K562 (cell line): ENCODE results near the gene ZNF804A. TPM values are rescaled to one million over a fixed set of nuclear protein-coding genes. Genes with fewer than 3 reads are reported as not detected.

Source experiments
- ATAC-seq: fragments of 200-7000 bp; cut with Tn5 transposase; 3 replicates; pipeline ENCODE4 v1.9.1; 2020; ENCODE audit warnings: moderate library complexity
- BruUV-seq: library from RNA; stranded (reverse); fragments of 400-500 nt; replicated peaks from 2 replicates; lab custom pipeline; 2021; lab: Mats Ljungman, UMichigan
- CTCF ChIA-PET: fragments of 300-600 bp; formaldehyde crosslinking; extraction: SDS; loops from one replicate; lab custom pipeline; 2021; ENCODE audit warnings: low intra/inter-chr PET ratio; lab: Yijun Ruan, JAX
- POLR2A ChIA-PET: fragments of 300-600, 350-650 bp; sonication (Branson Sonifier 250); formaldehyde crosslinking; extraction: SDS; loops from one replicate; lab custom pipeline; 2021; ENCODE audit warnings: antibody characterized with exemption, inconsistent platforms; lab: Yijun Ruan, JAX
- DNase-seq, 4 experiments: peaks; one replicate each; pipeline versions ENCODE4 v3.0.0 to v3.0.0-alpha.2; 2011 to 2018; ENCODE audit warnings: low spot score in 3 of 4, mixed read lengths in 3 of 4; ENCODE audit errors: extremely low read depth in 1 of 4
- FAIRE-seq: peaks from 2 replicates; lab custom pipeline; 2011; peaks lifted over from hg19 to GRCh38; lab: Jason Lieb, UNC
- H2AFZ ChIP-seq: 2 replicates; pipeline ENCODE4 v1.6.0; 2011; ENCODE audit warnings: low read depth, low read length, control low read depth, inconsistent platforms
- H3K27ac ChIP-seq: fragments of 200-600 bp; 3 replicates; pipeline ENCODE4 v1.8.0; 2011; ENCODE audit warnings: low read depth, mild to moderate bottlenecking, control low read depth, inconsistent platforms, low read length, moderate library complexity, mixed read lengths; ENCODE audit errors: extremely low read depth
- H3K27me3 ChIP-seq, 2 experiments: fragments of 300-600 bp in 1 of 2; 2 replicates in 1 of 2; 3 replicates in 1 of 2; pipeline versions ENCODE4 v1.6.0 to v1.8.0; 2011; ENCODE audit warnings: inconsistent platforms in 2 of 2, low read length in 2 of 2, mild to moderate bottlenecking in 1 of 2, mixed read lengths in 1 of 2, moderate library complexity in 1 of 2; ENCODE audit not compliant: control insufficient read depth in 2 of 2, insufficient read depth in 2 of 2
- H3K36me3 ChIP-seq: fragments of 300-600 bp; 3 replicates; pipeline ENCODE4 v1.8.0; 2011; ENCODE audit warnings: mild to moderate bottlenecking, low read length, inconsistent platforms; ENCODE audit not compliant: control insufficient read depth, insufficient read depth
- H3K4me1 ChIP-seq, 2 experiments: fragments of 200-600 bp in 1 of 2; replicated peaks in 1 of 2; 2 replicates in 1 of 2; 3 replicates in 1 of 2; pipeline versions ENCODE4 v1.5.1 to v1.8.0; 2011; ENCODE audit warnings: inconsistent platforms in 2 of 2, low read length in 2 of 2, mild to moderate bottlenecking in 1 of 2, mixed read lengths in 1 of 2, moderate library complexity in 1 of 2; ENCODE audit not compliant: control insufficient read depth in 2 of 2, insufficient read depth in 2 of 2
- H3K4me2 ChIP-seq: 2 replicates; pipeline ENCODE4 v1.6.1; 2011; ENCODE audit warnings: low read length, control low read depth, inconsistent platforms, mixed read lengths; ENCODE audit not compliant: insufficient read depth
- H3K4me3 ChIP-seq: fragments of 200-600 bp; sonication (generic), shearing (Covaris generic); 2 replicates; pipeline ENCODE4 v1.5.1; 2016; ENCODE audit warnings: control low read depth, inconsistent platforms
- H3K79me2 ChIP-seq: fragments of 200-600 bp; 3 replicates; pipeline ENCODE4 v1.8.0; 2011; ENCODE audit warnings: low read length, inconsistent platforms; ENCODE audit not compliant: control insufficient read depth, insufficient read depth
- H3K9ac ChIP-seq, 2 experiments: 2 replicates each; pipeline versions ENCODE4 v1.6.0 to v1.6.1; 2011; ENCODE audit warnings: low read depth in 2 of 2, low read length in 2 of 2, control low read depth in 1 of 2, inconsistent platforms in 1 of 2, mild to moderate bottlenecking in 1 of 2, mixed read lengths in 1 of 2; ENCODE audit not compliant: insufficient read depth in 1 of 2
- H3K9me1 ChIP-seq: one replicate; pipeline ENCODE4 v1.6.0; 2011; ENCODE audit warnings: inconsistent platforms, mild to moderate bottlenecking, low read length, moderate library complexity; ENCODE audit not compliant: control insufficient read depth, insufficient read depth
- H3K9me3 ChIP-seq: replicated peaks from 2 replicates; pipeline ENCODE4 v1.5.1; 2011; ENCODE audit warnings: low read depth, low read length, inconsistent platforms; ENCODE audit not compliant: control insufficient read depth, insufficient read depth
- H4K20me1 ChIP-seq: replicated peaks from 2 replicates; pipeline ENCODE4 v1.6.1; 2011; ENCODE audit warnings: low read length, inconsistent platforms, mixed read lengths; ENCODE audit not compliant: control insufficient read depth, insufficient read depth
- ARID1B ChIP-seq: fragments of 450-650 bp; IDR thresholded peaks from 2 replicates; pipeline ENCODE4 v1.6.1; 2016; ENCODE audit warnings: antibody characterized with exemption, mild to moderate bottlenecking, inconsistent platforms
- ATF3 ChIP-seq, 2 experiments: fragments of 450-650 bp in 1 of 2; sonication (generic) in 1 of 2; formaldehyde crosslinking in 1 of 2; IDR thresholded peaks in 1 of 2; conservative IDR thresholded peaks in 1 of 2; 2 replicates each; pipeline versions ENCODE4 v1.6.1 to v1.8.1; 2016 to 2023; ENCODE audit warnings: mild to moderate bottlenecking in 2 of 2, moderate library complexity in 2 of 2, inconsistent platforms in 1 of 2, missing genetic modification reagents in 1 of 2
- CEBPB ChIP-seq: fragments of 450-650 bp; IDR thresholded peaks from 2 replicates; pipeline ENCODE4 v1.6.1; 2016; ENCODE audit warnings: missing genetic modification characterization, missing compliant biosample characterization
- CEBPG ChIP-seq, 3 experiments: fragments of 200-800 bp in 1 of 3; sonication (Bioruptor generic) in 1 of 3; sonication (generic) in 1 of 3; formaldehyde crosslinking in 1 of 3; IDR thresholded peaks in 2 of 3; conservative IDR thresholded peaks in 1 of 3; 2 replicates each; pipeline versions ENCODE4 v1.6.1 to v1.8.0; 2016 to 2022; ENCODE audit warnings: missing compliant biosample characterization in 2 of 3, missing genetic modification characterization in 2 of 3, mild to moderate bottlenecking in 1 of 3, missing genetic modification reagents in 1 of 3
- FOXP1 ChIP-seq: sonication (generic); formaldehyde crosslinking; IDR thresholded peaks from 2 replicates; pipeline ENCODE4 v1.8.0; 2022; ENCODE audit warnings: mild to moderate bottlenecking, missing genetic modification reagents
- HMGN3 ChIP-seq: IDR thresholded peaks from 2 replicates; pipeline ENCODE4 v1.6.1; 2011; ENCODE audit warnings: borderline replicate concordance, low read depth, mild to moderate bottlenecking, mixed read lengths, low read length; ENCODE audit not compliant: insufficient read length; ENCODE audit errors: extremely low read depth
- NCOA2 ChIP-seq, 2 experiments: fragments of 450-650 bp; IDR thresholded peaks; 2 replicates each; pipeline ENCODE4 v1.6.1; 2018; ENCODE audit warnings: mild to moderate bottlenecking in 2 of 2, moderate library complexity in 1 of 2; ENCODE audit not compliant: partially characterized antibody in 2 of 2
- POLR2AphosphoS2 ChIP-seq: IDR thresholded peaks from 2 replicates; pipeline ENCODE4 v1.6.1; 2012; ENCODE audit warnings: low read length, improper control_type of control experiment
- PTBP1 ChIP-seq: fragments of 200-400 bp; formaldehyde crosslinking; IDR thresholded peaks from 2 replicates; pipeline ENCODE4 v1.6.1; 2017; ENCODE audit warnings: low read depth, low read length
- RBM17 ChIP-seq: fragments of 200-400 bp; formaldehyde crosslinking; IDR thresholded peaks from 2 replicates; pipeline ENCODE4 v1.6.1; 2017; ENCODE audit warnings: low read depth, mild to moderate bottlenecking, low read length, borderline replicate concordance
- SAFB ChIP-seq: fragments of 200-400 bp; formaldehyde crosslinking; IDR thresholded peaks from 2 replicates; pipeline ENCODE4 v1.6.1; 2017; ENCODE audit warnings: low read depth, low read length, borderline replicate concordance
- ZC3H11A ChIP-seq: IDR thresholded peaks from 2 replicates; pipeline ENCODE4 v1.6.1; 2012; ENCODE audit warnings: low read depth, low read length, improper control_type of control experiment
- ZNF282 ChIP-seq: sonication (generic); formaldehyde crosslinking; IDR thresholded peaks from 2 replicates; pipeline ENCODE4 v1.8.1; 2023; ENCODE audit warnings: missing genetic modification reagents
- WGBS: fragments of 100-300 bp; shearing (Covaris generic); methylation state at CpG from one replicate; pipeline ENCODE4 v1.1.6; 2016; ENCODE audit warnings: low coverage, mixed read lengths; ENCODE audit not compliant: insufficient coverage; ENCODE audit errors: missing lambda C conversion rate; 5-methylcytosine and 5-hydroxymethylcytosine counted together
- in situ Hi-C: fragments of 300-500 bp; cut with MboI; formaldehyde crosslinking; loops from 4 replicates; pipeline ENCODE4 v1.15.0; 2018; ENCODE audit warnings: inconsistent platforms, mixed read lengths
- intact Hi-C: fragments of 100-400 bp; cut with micrococcal nuclease; formaldehyde crosslinking; loops from 2 replicates; pipeline ENCODE4 v1.14.2; 2022
- polyA plus RNA-seq, 8 experiments: library from polyadenylated mRNA; depleted of rRNA in 4 of 8; stranded (reverse) in 5 of 8; unstranded in 3 of 8; fragments of >200 nt; fragmentation: Nextera tagmentation in 2 of 8; fragmentation: Illumina TruSeq in 1 of 8; extraction: Ambion mirVana in 2 of 8; extraction: Trizol in 1 of 8; gene quantifications; 2 replicates each; pipeline versions ENCODE4 v1.2.1 to v1.2.3, GENCODE V29; 2011 to 2014; ENCODE audit warnings: inconsistent platforms in 1 of 8, missing spikeins in 1 of 8
- total RNA-seq, 7 experiments: library from RNA; depleted of rRNA in 6 of 7; stranded (reverse); fragments of >200 nt in 6 of 7; fragmentation: Illumina TruSeq in 2 of 7; extraction: Trizol in 2 of 7; gene quantifications; 2 replicates each; pipeline versions ENCODE4 v1.2.1 to v1.2.3, GENCODE V29; 2011 to 2021; ENCODE audit warnings: low replicate concordance in 1 of 7
- TF ChIP-seq, protein P1 (sequence below): sonication (generic); formaldehyde crosslinking; IDR thresholded peaks from 2 replicates; pipeline ENCODE4 v1.8.0; 2022; ENCODE audit warnings: missing genetic modification reagents, mild to moderate bottlenecking, moderate library complexity, borderline replicate concordance

ZNF804A gene
- total and polyA plus RNA-seq, 9 of the 15 experiments (the other 6 are each of a cell fraction or from before 2014, with no cell fraction given), result 0.01 to 1.2 (median 0.73) TPM

DNA sequence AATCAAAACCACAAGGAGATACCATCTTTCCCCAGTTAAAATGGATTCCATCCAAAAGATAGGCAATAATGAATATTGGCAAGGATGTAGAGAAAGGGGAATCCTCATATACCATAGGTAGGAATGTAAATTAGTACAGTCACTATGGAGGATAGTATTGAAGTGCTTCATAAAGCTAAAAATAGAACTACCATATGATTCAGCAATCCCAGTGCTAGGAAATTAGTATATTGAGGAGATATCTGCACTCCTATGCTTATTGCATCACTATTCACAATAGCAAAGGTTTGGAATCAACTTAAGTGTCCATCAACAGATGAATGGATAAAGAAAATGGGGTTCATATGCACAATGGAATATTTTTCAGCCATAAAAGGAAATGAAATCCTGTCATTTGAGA lies 251.2 kb downstream of the ZNF804A start:
- FAIRE-seq (no peak), ATAC-seq (no peak), DNase-seq (no peak)
- Histone ChIP-seq H3K9me1 (no peaks in the 10 kb centered on the region), H3K27me3 (no peaks in the 10 kb centered on the region), H3K36me3 (no peaks in the 10 kb centered on the region), H3K4me3 (no peak overlapping the region), H3K9me3 (peaks cover 2% of the 10 kb centered on the region; the same call in 1 of the 2 replicates), H3K79me2 (no peaks in the 10 kb centered on the region), H3K4me2 (no peak overlapping the region)
- no TSS peak for BruUV-seq
- CTCF ChIA-PET, result no interaction called here
- POLR2A ChIA-PET, result no interaction called here
- in situ Hi-C loops, result no loop called here
- peak; percentile 31 for TF ChIP-seq CEBPB (tag)
- peak; percentile 31; the same call in 1 of the 2 replicates for TF ChIP-seq ATF3 (IDR thresholded peaks at IDR 0.05)
- no peak for TF ChIP-seq ATF3 (CRISPR knock-in tag; conservative IDR thresholded peaks at IDR 0.05)
- TF ChIP-seq HMGN3, result no peak
- TF ChIP-seq, all 486 proteins: peak for 2
- H3K9ac ChIP-seq, result no peak overlapping the region
- H4K20me1 ChIP-seq, result no peaks in the 10 kb centered on the region
- no peaks in the 10 kb centered on the region for H3K4me1 ChIP-seq
- no peak overlapping the region for H3K27ac ChIP-seq
- H2AFZ ChIP-seq, result no peak overlapping the region
- intact Hi-C loops, result no loop called here

GRCh38 chr2:184851576-184851975 lies 253.2 kb downstream of the ZNF804A start:
- no peak overlapping the region for H3K27ac ChIP-seq
- TF ChIP-seq PTBP1 (no peak), CEBPG (CRISPR knock-in tag; IDR thresholded peaks at IDR 0.05) (no peak), CEBPG (tag; conservative IDR thresholded peaks at IDR 0.05 in 1 of 2, IDR thresholded peaks at IDR 0.05 in 1 of 2) (no peak), FOXP1 (CRISPR knock-in tag) (no peak), ZC3H11A (no peak), NCOA2 (IDR thresholded peaks at IDR 0.05; ENCODE audit: partially characterized antibody in 2 of 2) (no peak), ZNF282 (no peak), ARID1B (no peak), SAFB (no peak), POLR2AphosphoS2 (no peak), RBM17 (no peak)
- TF ChIP-seq, protein P1, sequence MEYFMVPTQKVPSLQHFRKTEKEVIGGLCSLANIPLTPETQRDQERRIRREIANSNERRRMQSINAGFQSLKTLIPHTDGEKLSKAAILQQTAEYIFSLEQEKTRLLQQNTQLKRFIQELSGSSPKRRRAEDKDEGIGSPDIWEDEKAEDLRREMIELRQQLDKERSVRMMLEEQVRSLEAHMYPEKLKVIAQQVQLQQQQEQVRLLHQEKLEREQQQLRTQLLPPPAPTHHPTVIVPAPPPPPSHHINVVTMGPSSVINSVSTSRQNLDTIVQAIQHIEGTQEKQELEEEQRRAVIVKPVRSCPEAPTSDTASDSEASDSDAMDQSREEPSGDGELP, result no peak
- ChIA-PET CTCF (interaction anchor here (0.6 kb wide), 1 partner anchor 13 kb away, joined by 4 read pairs; no protein-coding TSS in a partner anchor), POLR2A (no interaction called here)
- H3K36me3 ChIP-seq, result no peaks in the 10 kb centered on the region
- in situ Hi-C loops (no loop called here), intact Hi-C loops (no loop called here)
- peaks cover 2% of the 10 kb centered on the region; the same call in 1 of the 2 replicates for H3K9me3 ChIP-seq
- no peak for ATAC-seq
- no peaks in the 10 kb centered on the region for H3K4me1 ChIP-seq
- no peak overlapping the region for H3K4me3 ChIP-seq
- H3K9me1 ChIP-seq, result no peaks in the 10 kb centered on the region
- DNase-seq, result no peak
- FAIRE-seq, result peak; percentile 11
- no TSS peak for BruUV-seq
- H3K79me2 ChIP-seq, result no peaks in the 10 kb centered on the region
- no peak overlapping the region for H3K9ac ChIP-seq
- H3K27me3 ChIP-seq, result no peaks in the 10 kb centered on the region
- WGBS, result 0% methylated on average over 1 of the region's 1 CpG
- no peak overlapping the region for H2AFZ ChIP-seq
- H4K20me1 ChIP-seq, result no peaks in the 10 kb centered on the region
- H3K4me2 ChIP-seq, result no peak overlapping the region
